Hippocampal formation (tissue), 2 donors: Measurements from ENCODE around the gene CLDN34.

Source experiments
- DNase-seq, 2 donors: peaks; one replicate each; lab custom pipeline; 2025; lab: John Stamatoyannopoulos, UW

CLDN34 gene, protein sequence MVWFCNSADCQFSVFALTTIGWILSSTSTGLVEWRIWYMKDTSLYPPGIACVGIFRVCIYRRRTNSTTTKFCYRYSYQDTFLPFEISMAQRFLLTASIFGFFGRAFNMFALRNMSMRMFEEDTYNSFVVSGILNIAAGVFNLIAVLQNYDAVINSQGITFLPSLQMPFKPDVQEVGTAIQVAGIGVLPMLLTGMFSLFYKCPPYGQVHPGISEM

DNA sequence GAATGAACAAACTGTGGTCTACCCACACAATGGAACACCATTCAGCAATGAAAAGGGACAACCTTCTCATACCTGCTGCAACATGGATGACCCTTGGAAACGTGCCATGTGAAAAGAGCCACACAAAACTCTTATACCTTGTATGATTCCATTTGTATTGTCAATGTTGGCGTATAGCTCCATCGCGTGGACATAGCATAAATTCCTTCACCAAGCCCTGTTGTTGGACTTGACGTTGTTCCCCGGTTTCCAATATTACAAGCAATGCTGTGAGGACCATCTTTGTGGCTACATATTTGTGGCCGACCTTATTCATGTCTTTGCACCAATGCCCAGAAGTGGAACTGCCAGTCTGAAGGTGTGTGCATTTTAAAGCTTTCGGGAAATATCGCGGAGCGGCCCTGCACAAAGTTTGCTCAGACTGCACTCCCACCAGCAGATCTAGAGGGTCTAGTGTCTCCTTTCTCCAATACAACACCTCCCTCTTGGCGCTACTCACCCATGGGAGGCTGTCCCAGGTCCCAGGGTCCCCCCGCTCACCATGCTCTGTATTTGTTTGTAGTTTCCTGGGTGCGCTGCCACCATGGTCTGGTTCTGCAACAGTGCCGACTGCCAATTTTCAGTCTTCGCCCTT, at the start of gene CLDN34:
Gene CLDN34 (plus strand): TSS at position 584 of the 634 bp plus-strand sequence. CDS start 0 bp downstream, at position 584.
- no peak for DNase-seq

DNA sequence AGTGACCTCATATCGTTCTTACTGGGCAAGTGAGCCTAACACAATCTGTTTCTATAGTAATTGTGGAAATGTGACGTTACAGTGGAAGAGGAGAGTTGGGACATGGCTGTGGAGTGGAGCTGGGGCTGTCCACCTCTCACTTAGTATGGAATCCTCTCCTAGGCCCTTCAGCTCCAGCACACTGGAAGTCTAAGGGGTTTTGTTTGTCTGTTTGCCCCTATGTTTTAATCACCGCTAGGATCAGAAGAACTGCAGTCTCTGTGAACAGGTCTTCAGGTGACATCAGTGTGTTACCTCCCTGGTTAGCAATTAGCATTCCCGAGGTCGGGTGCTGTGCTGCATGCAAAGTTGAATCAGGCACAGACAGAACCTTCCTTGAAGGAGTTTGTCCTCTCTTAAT, 49.3 kb upstream of the CLDN34 start:
- no peak for DNase-seq

DNA sequence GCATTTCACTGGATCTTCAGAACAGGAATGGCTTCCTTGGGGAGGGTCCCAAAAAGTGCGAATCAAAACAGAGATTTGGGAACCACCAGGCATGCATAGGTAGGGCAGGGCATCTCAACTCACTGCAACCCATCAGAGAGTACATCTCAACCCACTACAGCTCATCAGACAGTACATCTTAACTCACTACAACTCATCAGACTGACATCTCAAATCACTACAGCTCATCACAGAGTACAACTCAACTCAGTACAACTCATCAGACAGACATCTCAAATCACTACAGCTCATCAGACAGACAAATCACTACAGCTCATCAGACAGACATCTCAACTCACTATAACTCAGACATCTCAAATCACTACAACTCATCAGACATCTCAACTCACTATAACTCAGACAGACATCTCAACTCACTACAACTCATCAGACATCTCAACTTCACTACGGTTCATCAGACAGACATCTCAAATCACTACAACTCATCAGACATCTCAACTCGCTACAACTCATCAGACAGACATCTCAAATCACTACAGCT, 47.5 kb upstream of the CLDN34 start:
- no peak for DNase-seq

DNA sequence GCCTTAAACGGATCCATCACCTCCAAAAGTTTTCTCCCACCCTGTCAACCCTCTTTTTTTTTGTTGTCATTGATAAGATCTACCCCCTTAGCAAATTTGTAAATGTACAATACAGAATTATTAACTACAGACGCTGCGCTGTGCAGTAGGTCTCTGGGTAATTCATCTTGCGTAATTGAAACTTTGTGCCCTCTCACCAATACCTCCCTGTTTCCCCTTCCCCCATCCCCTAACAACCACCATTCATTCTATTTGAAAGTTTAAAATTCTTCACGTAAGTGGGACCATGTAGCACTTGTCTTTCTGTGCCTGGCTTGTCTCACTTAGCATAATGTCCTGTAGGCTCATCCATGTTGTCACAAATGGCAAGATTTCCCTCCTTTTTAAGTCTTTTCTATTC, 45.8 kb upstream of the CLDN34 start:
- no peak for DNase-seq

DNA sequence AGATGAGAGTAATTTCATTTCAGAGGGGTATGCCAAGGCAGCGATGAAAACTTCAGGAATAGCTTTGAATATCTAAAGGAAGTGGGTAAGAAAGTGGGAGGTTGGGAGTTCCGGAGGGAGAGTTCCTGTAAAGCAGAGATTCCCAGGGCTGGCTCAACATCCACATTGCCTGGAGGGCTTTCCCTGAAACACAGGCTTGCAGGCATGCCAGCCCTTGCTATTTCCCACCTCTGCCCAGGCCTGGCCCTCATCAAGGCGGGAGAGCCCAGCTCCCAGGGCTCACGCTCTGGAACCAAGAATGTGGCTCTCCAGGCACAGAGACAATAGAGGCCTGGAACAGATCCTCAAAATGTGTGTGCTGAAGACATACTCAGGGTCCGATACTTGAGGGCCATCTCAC, 43.8 kb upstream of the CLDN34 start:
- no peak for DNase-seq

DNA sequence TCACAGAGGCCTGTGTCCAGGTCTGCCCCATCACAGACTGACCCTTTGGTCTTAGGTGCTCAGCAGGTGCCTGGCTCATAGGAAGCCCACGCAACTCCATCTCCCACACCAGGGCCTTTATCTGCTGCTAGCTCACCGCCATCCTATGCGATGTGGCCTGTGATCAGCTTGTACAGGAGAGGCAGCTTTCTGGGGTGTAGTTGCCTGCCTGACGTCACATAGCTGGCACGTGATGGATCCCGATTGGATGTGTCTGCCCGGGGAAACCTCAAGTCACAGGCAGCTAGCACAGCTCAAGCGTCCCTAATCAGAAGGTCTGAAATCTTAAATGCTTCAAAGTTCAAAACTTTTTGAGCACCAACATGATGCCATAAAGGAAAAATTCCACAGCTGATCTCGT, 41.2 kb upstream of the CLDN34 start:
- DNase-seq: no peak

DNA sequence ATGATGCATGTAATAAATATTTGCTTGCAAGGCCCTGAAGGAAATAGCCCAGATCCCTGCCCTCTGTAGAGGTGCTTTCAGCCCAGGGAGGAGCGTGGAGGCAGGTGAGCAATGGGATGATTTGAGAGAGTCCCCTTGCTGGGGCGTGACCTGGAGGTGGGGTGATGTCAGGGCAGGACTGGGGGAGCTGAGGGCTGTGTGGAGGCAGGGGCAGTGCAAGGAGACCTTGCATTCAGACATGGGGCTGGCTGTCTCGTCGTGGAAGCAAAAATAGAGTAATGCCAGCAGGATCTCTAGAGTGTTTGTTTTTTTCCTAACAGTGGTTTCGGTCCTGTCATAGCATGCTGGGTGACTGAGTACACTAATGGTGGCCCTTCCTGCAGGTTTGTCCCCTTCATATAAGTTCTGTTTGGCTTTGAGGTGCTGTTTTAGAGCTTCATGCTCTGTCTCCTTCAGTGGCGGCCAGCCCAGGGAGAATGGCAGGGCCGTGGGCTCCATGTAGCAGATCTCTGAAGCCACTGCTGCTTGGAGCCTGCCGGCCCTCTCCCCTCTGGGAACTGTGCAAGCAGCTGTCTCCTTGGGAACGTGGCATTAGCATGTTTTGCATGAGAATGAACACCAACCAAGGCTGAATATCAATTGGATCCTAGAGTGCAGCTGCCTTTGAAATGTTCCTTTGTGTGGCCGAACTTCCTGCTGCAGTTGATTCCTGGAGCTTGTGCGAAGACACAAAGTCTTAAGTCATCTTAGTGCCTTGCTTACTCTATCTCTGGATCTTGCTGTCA, 39.3 kb upstream of the CLDN34 start:
- peak; percentile 25 to 51 for DNase-seq

DNA sequence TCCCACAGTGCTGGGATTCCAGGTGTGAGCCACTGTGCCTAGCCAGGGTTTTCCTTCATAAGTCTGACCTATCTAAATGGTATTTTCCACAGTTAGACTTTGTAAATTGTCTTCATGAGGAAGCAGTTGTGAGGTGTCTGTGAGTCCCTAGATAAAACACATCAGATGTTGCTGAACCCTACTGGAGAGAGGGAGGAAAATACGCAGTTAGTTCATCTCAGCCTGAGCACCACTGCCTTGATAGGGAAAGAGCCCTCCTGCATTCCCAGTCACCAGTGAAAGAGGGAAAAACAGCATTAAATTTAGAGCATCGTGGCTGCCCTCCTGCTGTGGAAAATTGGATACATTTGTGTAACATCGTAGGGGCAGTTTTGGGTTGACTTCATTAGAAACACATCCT, 31.7 kb upstream of the CLDN34 start:
- DNase-seq: no peak

DNA sequence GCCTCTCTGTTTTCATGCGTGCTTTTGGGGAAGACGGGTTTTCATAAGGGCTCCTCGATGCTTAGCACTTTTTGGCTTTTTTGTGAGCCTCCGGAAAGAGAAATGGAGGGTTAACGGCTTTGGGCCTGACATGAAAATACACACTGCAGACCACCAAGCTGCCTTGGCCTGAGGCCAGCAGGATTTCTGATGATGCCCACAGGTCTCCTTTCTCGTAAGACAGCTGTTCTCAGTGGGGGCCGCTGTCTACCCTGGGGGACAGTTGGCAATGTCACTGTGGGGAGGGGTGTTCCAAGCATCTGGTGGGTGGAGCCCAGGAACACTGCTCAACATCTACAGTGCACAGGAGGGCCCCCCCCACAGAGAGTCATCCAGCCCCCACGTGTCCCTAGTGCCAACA, 29.4 kb upstream of the CLDN34 start:
- DNase-seq: no peak

DNA sequence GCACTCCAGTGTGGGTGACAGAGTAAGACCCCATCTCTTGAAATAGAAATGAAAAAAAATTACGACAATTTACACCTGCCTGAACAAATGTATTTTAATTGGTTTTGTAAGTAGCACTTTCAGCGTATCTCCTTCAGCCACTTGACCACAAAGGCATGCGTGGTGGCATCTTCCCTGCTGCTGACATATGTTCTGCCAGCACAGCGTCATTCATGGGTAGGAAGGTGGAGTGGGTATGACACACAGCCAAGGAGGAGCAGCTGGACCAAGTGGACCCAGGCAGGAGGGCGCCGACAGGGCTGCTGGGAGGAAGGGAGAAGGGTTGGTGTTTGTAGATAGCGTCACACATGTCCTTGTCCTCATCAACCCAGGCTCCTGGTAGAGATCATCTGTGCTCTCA, 28.6 kb upstream of the CLDN34 start:
- no peak for DNase-seq

DNA sequence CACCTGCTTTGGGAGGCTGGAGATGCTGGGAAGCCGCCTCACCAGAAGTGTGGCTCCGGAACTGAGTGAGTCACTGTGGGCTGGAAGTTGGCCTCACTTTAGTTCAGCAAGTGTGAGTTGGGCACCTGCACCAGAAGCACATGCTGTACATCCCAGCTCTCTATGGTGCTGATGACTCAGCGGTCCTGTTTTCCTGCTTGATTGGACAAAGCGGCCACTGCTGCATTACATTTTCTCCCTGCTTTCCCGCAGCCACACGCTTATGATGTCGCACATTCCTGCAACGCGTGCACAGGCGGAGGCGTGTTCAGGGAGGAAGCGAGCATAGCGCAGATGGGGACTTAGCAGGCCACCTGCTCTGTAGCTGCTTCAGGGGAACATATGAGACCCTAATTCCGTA, 26.7 kb upstream of the CLDN34 start:
- peak in 1 of 2 donors; percentile 12 for DNase-seq

DNA sequence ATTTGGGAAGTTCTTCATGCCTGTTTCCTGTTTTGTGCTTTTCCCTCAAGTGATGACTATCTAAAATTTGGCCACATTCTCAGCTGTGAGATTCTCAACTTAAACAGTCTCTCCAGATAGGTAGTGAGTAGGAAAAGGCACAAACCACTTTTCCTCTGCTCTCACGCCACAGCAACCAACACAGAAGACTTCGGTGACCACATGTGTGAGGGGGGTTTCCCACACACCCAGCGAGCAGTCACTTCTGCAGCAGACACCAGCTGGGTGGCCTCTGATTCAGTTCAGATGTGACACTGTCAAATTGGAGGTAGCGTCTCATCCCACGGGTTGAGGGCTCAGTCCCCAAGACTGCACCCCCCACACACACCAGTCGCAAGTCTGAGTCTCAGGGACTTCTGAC, 25.1 kb upstream of the CLDN34 start:
- DNase-seq: no peak

DNA sequence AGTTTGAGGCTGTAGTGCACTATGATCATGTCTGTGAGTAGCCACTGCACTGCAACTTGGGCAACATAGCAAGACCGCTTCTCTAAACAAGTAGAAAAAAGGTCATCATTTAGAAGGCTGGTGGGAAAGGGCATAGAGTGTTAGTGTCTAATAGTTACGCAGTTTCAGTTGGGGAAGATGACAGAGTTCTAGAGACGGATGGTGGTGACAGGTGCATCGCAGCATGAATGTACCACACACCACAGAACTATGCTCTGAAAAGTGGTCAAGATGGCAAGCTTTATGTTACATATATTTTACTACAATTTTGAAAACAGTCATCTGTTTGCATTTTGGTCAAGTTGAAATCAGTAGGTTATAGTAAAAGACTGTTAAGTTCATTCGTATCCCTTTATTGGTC, 23.7 kb upstream of the CLDN34 start:
- no peak for DNase-seq

DNA sequence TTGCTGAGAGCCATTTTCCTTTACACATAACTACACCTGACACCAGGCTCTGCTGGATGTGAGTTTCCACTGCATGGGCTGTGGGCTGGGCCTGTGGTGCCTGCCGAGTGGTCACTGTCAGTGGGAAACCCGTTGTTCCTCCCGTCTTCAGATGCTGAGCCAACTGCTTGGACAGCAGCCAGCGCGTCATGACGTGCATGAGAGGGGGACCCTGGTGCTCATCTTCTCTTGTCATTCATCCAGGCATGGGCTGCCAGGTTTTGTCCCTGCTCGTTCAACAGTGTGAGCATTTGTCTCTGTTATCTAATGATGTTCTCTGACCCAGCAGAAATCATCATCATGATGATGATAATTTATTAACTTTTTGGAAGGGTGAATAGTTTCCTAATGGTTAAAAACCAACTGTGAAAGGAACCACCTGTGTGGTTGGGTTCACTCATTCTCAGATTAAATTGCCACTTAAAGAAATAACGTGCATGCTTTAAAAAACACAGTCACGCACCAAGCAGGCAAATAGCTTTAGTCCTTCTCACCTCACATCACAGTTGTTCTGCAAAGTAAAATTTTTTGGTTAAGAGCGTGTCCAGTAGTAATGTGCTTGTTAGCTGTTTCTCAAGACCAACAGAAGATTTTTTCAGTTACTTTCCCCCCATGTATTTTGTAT, 19.9 kb upstream of the CLDN34 start:
- no peak for DNase-seq

DNA sequence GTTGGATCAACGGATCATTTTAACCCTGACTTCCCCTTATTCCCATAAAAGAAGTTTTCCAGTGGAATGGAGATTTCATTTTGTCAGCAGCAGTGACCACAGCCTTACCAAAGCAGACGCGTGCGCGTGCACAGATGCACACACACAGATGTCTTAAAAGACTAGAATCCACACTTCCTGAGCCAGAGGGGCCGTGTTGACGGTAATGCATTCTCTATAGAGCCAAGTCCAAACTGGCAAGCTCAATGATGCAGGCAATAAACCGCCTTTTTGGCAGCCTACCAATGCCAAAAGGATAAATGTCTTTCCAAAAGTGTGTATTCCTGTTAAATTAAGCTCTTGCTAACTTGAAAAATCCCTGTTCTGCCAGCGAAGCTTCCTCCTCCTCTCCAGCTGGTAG, 18.8 kb upstream of the CLDN34 start:
- no peak for DNase-seq

DNA sequence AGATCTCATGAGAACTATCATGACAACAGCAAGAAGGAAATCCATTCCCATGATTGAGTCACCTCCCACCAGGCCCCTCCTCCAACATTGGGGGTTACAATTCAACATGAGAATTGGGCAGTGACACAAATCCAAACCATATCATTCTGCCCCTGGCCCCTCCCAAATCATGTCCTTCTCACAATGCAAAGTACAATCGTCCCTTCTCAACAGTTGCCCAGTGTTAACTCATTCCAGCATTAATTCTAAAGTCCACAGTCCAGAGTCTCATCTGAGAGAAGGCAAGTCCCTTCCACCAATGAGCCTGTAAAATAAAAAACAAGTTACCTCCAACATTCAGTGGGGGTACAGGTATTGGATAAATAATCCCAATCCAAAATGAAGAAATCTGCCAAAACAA, 14.9 kb upstream of the CLDN34 start:
- DNase-seq: no peak

DNA sequence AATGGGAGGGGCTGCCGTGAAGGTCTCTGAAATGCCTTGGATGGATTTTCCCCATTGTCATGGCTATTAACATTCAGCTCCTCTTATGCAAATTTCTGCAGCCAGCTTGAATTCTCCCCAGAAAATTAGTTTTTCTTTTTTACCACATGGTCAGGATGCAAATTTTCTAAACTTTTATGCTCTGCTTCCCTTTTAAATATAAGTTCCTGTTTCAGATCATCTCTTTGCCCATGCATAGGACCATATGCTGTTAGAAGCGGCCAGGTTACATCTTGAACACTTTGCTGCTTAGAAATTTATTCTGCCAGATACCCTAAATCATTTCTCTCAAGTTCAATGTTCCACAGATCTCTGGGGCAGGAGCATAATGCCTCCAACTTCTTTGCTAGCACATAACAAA, 13.8 kb upstream of the CLDN34 start:
- DNase-seq: no peak

DNA sequence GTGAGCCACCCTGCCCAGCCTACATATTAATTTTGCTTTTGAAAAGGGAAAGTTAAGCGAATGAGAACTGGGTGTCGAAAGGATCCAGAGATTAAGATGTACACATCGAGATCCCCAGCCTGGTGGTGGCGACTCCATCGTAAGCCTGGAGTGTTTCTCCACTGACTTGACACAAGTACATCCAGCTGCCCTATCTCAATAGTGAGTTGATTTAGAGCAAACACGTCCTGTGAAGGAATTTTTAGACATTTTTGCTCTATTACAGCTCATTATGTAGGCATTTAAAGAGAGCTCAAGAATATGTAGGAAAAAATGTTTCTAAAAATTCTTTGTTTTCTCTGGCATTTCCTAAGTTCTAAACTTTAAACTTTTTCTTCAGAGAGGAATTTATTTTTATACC, 11.7 kb upstream of the CLDN34 start:
- DNase-seq: no peak

DNA sequence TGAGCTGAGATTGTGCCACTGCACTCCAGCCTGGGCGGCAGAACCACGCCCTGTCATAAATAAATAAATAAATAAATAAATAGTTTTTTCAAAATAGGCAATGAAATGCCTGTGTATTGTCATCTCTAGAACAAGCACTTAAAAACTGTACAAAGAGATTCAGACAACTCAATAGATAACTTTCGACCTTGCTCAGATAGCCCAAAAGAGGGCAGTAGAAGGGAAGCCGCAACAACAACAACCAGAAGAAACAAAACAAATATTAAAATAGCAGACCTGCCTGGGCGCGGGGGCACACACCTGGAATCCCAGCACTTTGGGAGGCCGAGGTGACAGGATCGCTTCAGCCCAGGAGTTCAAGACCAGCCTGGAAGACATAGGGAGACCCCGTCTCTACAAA, 9.4 kb upstream of the CLDN34 start:
- DNase-seq: no peak

DNA sequence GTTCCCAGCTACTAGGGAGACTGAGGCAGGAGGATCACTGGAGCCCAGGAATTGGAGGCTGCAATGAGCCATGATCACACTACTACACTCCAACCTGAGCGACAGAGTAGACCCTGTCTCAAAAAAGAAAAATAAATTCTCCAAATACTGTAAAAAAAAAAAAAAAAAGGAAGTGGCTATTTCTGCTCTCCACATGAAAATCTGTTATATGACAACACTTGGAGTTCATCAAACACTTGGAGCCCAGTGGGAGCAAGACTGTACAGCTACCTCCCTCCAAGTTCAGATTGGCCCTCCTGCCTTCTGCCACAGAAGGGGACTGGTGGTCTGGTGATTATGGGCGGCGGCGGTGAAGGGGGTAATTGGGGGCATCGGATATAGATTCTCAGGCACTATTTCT, 9.0 kb upstream of the CLDN34 start:
- DNase-seq: no peak

DNA sequence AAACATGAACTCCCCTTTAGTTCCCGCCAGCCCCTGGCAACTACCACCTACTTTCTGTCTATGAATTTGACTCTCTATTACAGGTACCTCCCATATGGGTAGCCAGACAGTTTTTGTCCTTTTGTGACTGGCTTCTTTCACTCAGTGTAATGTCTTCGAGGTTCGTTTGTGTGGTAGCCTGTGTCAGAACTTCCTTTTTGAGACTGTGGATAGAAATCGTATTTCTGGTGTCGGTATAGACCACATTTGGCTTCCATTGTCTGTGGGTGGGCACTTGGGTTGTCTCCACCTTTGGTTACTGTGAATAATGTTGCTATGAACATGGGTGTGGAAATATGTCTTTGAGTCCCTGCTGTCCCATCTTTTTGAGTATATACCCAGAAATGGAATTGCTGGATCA, 5.4 kb upstream of the CLDN34 start:
- DNase-seq: no peak

DNA sequence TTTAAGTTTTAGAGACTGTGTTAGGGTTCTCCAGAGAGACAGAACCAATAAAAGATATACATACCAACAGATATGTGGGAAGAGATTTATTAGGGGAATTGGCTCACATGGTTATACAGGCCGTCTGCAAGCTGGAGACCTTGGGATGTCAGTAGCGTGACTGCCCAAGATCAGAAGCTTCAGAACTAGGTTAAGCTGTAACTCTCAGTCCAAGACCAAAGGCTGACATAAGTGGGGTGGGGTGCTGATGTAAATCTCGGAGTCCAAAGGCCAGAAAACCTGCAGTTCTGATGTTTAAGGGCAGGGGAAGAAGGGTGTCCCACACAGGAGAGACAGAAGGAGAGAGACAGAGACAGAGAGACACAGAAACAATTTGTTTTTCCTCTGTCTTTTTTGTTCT, 10.5 kb downstream of the CLDN34 start:
- DNase-seq: no peak

DNA sequence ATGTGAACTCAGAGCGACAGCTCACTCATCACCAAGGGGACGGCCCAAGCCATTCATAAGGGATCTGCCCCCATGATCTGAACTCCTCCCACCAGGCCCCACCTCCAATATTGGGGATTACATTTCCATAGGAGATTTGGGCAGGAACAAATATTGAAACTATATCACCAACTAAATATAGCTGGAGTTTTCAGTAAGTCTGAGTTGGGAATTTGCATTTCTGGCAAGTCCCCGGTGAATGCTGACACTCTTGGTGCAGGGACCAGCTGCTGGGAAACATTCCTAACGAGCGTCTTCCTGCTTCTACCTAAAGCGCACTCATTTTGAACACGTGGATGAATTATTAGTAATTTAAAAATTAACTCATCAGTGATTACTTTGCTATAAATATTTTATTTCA, 13.2 kb downstream of the CLDN34 start:
- DNase-seq: no peak
